Right lobe of liver (tissue), 4 donors: Measurements from ENCODE around the gene HOXB7.

Source experiments
- CTCF ChIP-seq, 4 donors: fragments of 200-600 bp in 3 of 4; fragments of 450-650 bp in 1 of 4; IDR thresholded peaks; one replicate each; pipeline versions ENCODE4 v1.5.1 to v1.8.0; 2016 to 2022; ENCODE audit warnings: antibody characterized with exemption in 4 of 4, mild to moderate bottlenecking in 2 of 4
- POLR2A ChIP-seq: fragments of 450-650 bp; IDR thresholded peaks from one replicate; pipeline ENCODE4 v1.6.1; 2017; ENCODE audit warnings: antibody characterized with exemption, mild to moderate bottlenecking
- donor health status: DM: no; HTN: no; CAD: no.
- donor health status: DM: no; HTN: no; CAD: no.
- donor health status: DM: no; HTN: yes; CAD: no.

- no peak for TF ChIP-seq CTCF (IDR thresholded peaks at IDR 0.05)
- no peak for TF ChIP-seq POLR2A
These were observed 22.8 kb downstream of the HOXB7 start for GRCh38 chr17:48588074-48588415.
